NCI-H2196 treated with DMSO at 0.1 percent for 48 hours (cell line): ENCODE measurements around the gene OR5H2.
"Not testable (repeated sequence)": the region's sequence is repeated elsewhere in the genome, so short reads cannot be mapped to it uniquely, and the experiment has no call there.

Experiments used
- DNase-seq: peaks from one replicate; lab custom pipeline; 2025; ENCODE audit not compliant: unreplicated experiment; lab: John Stamatoyannopoulos, UW

Gene OR5H2

GRCh38 chr3:98282205-98282604 lies at the start of gene OR5H2:
Gene OR5H2, plus strand, starts transcription at chr3:98282505. Its CDS starts 398 bp downstream, at chr3:98282903.
- DNase-seq: no peak

- no peak for DNase-seq
These were observed 48.8 kb upstream of the OR5H2 start for GRCh38 chr3:98233468-98233867.

- no peak for DNase-seq
These were observed 42.2 kb upstream of the OR5H2 start for GRCh38 chr3:98240131-98240530.

- DNase-seq: no peak
These were observed 40.1 kb upstream of the OR5H2 start for GRCh38 chr3:98242155-98242554.

- DNase-seq: no peak
These were observed 38.5 kb upstream of the OR5H2 start for GRCh38 chr3:98243843-98244242.

GRCh38 chr3:98246142-98246541 lies 36.2 kb upstream of the OR5H2 start:
- no peak for DNase-seq

GRCh38 chr3:98256026-98256425 lies 26.3 kb upstream of the OR5H2 start:
- not testable (repeated sequence) for DNase-seq

GRCh38 chr3:98259707-98260106 lies 22.6 kb upstream of the OR5H2 start:
- DNase-seq: no peak

GRCh38 chr3:98262046-98262445 lies 20.3 kb upstream of the OR5H2 start:
- DNase-seq: no peak

GRCh38 chr3:98263944-98264343 lies 18.4 kb upstream of the OR5H2 start, which contains the start of gene OR5H6:
Gene OR5H6, plus strand, starts transcription at chr3:98264244. Its CDS starts 89 bp downstream, at chr3:98264333.
- DNase-seq: no peak

- DNase-seq: no peak
These were observed 12.5 kb upstream of the OR5H2 start for GRCh38 chr3:98269846-98270245.

GRCh38 chr3:98272126-98272525 lies 10.2 kb upstream of the OR5H2 start:
- no peak for DNase-seq

GRCh38 chr3:98274914-98275313 lies 7.4 kb upstream of the OR5H2 start:
- no peak for DNase-seq

GRCh38 chr3:98290916-98291315 lies 8.6 kb downstream of the OR5H2 start:
- DNase-seq: no peak

- DNase-seq: no peak
These were observed 9.1 kb downstream of the OR5H2 start for GRCh38 chr3:98291332-98291957.

- DNase-seq: no peak
These were observed 39.8 kb downstream of the OR5H2 start for GRCh38 chr3:98322101-98322500.

- no peak for DNase-seq
These were observed 40.4 kb downstream of the OR5H2 start for GRCh38 chr3:98322686-98323085.

GRCh38 chr3:98323425-98323824 lies 41.1 kb downstream of the OR5H2 start:
- DNase-seq: no peak

- no peak for DNase-seq
These were observed 42.8 kb downstream of the OR5H2 start for GRCh38 chr3:98325055-98325454.

GRCh38 chr3:98326105-98326893 lies 44.0 kb downstream of the OR5H2 start:
- DNase-seq: no peak

GRCh38 chr3:98326945-98327344 lies 44.6 kb downstream of the OR5H2 start:
- DNase-seq: no peak

GRCh38 chr3:98328933-98329332 lies 46.6 kb downstream of the OR5H2 start:
- DNase-seq: no peak
